Measurements from ENCODE around the gene SLC45A1. TPM values are rescaled to one million over a fixed set of nuclear protein-coding genes. Genes with fewer than 3 reads are reported as not detected.
A peak's percentile ranks its signal among the peaks of the same experiment; 100 is the strongest.

SLC45A1 gene
- total RNA-seq, 4 donors from 2014 or later = 0.13 to 3.4 (median 1.4) TPM

- intact Hi-C loops (cut with DNase I; ENCODE audit: low total_unique reads) = no loop called here
- WGBS, 2 donors = 86 to 91% methylated on average over 9 of the region's 9 CpGs
- H3K4me3 ChIP-seq (ENCODE audit: low read depth, poor library complexity, severe bottlenecking) = no peak overlapping the region
- no peak for DNase-seq (ENCODE audit: low spot score in 2 of 2)
- TF ChIP-seq, protein P1, sequence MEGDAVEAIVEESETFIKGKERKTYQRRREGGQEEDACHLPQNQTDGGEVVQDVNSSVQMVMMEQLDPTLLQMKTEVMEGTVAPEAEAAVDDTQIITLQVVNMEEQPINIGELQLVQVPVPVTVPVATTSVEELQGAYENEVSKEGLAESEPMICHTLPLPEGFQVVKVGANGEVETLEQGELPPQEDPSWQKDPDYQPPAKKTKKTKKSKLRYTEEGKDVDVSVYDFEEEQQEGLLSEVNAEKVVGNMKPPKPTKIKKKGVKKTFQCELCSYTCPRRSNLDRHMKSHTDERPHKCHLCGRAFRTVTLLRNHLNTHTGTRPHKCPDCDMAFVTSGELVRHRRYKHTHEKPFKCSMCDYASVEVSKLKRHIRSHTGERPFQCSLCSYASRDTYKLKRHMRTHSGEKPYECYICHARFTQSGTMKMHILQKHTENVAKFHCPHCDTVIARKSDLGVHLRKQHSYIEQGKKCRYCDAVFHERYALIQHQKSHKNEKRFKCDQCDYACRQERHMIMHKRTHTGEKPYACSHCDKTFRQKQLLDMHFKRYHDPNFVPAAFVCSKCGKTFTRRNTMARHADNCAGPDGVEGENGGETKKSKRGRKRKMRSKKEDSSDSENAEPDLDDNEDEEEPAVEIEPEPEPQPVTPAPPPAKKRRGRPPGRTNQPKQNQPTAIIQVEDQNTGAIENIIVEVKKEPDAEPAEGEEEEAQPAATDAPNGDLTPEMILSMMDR (IDR thresholded peaks at IDR 0.05) = no peak
- no peak for TF ChIP-seq POLR2A (IDR thresholded peaks at IDR 0.05)
Measured at GRCh38 chr1:8349473-8349865, 31.6 kb downstream of the SLC45A1 start.

GRCh38 chr1:8349961-8350360 is 32.0 kb downstream of the SLC45A1 start:
- TF ChIP-seq, protein P1 (IDR thresholded peaks at IDR 0.05) = no peak
- TF ChIP-seq POLR2A (IDR thresholded peaks at IDR 0.05) = no peak
- peak in 1 of 2 donors; percentile 90 for DNase-seq (ENCODE audit: low spot score in 2 of 2)
- intact Hi-C loops (cut with DNase I; ENCODE audit: low total_unique reads) = loop anchor here (2.0 kb wide), 1 partner anchor 373 kb away; no protein-coding TSS in a partner anchor
- 32 to 33% methylated on average over 11 to 14 of the region's 14 CpGs for WGBS, 2 donors
- no peak overlapping the region for H3K4me3 ChIP-seq (ENCODE audit: low read depth, poor library complexity, severe bottlenecking)

GRCh38 chr1:8350914-8351684 is 33.2 kb downstream of the SLC45A1 start:
- intact Hi-C loops (cut with DNase I; ENCODE audit: low total_unique reads) = loop anchor here (2.0 kb wide), 1 partner anchor 374 kb away; no protein-coding TSS in a partner anchor
- DNase-seq (ENCODE audit: low spot score in 2 of 2) = no peak
- H3K4me3 ChIP-seq (ENCODE audit: low read depth, poor library complexity, severe bottlenecking) = no peak overlapping the region
- no peak for TF ChIP-seq POLR2A (IDR thresholded peaks at IDR 0.05)
- TF ChIP-seq, protein P1 (IDR thresholded peaks at IDR 0.05) = no peak
- 86 to 92% methylated on average over 24 of the region's 24 CpGs for WGBS, 2 donors

DNA sequence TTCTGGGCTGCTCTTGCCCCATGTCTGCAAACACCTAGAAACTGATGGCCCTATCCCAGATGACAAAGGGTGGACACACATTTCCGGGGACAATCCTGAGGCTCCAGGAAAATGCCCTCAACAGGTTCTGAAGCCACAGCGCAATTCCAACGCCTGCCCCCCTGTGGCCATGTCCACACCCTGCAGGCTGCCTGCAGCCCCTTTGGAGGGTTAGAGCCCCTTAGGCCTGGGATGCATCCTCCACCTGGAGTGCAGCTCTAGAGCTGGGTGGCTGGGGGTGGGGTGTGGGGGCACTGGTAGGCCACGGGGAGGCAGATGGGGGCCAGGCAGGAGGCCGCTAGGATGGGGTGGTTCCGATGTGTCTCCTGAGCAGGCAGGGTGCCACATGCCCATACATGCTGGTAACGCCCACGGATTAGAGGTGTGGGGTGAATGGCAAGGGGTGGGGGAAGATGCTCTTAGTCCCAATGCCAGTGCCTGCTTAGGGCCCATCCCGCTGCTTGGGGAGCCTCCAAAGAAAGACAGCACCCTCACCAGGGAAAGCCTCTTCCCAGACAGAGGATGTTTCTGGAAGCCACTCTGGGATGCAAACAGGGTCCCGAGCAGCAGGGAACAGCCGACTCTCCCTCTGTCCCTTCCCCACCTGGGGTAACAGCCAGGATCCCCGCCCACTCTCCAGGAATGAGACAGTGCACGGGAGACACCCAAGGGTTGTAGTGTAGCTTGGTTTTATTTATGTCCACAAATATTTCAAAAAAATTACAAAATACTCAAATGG is 34.0 kb downstream of the SLC45A1 start:
- H3K4me3 ChIP-seq (ENCODE audit: low read depth, poor library complexity, severe bottlenecking) = no peak overlapping the region
- no peak for TF ChIP-seq POLR2A (IDR thresholded peaks at IDR 0.05)
- TF ChIP-seq, protein P1 (IDR thresholded peaks at IDR 0.05) = no peak
- 48 to 52% methylated on average over 12 of the region's 13 CpGs for WGBS, 2 donors
- intact Hi-C loops (cut with DNase I; ENCODE audit: low total_unique reads) = loop anchor here (2.0 kb wide), 1 partner anchor 375 kb away; no protein-coding TSS in a partner anchor
- DNase-seq (ENCODE audit: low spot score in 2 of 2) = no peak

GRCh38 chr1:8352471-8352845 is 34.5 kb downstream of the SLC45A1 start:
- no peak for DNase-seq (ENCODE audit: low spot score in 2 of 2)
- no peak for TF ChIP-seq POLR2A (IDR thresholded peaks at IDR 0.05)
- H3K4me3 ChIP-seq (ENCODE audit: low read depth, poor library complexity, severe bottlenecking) = no peak overlapping the region
- WGBS, 2 donors = 79% methylated on average over 15 of the region's 15 CpGs
- intact Hi-C loops (cut with DNase I; ENCODE audit: low total_unique reads) = no loop called here

All from lower leg skin (tissue), 4 donors.